ENCODE measurements around the gene C19orf25.
"Not testable (repeated sequence)": the region's sequence is repeated elsewhere in the genome, so short reads cannot be mapped to it uniquely, and the experiment has no call there.

The C19orf25 gene

DNA sequence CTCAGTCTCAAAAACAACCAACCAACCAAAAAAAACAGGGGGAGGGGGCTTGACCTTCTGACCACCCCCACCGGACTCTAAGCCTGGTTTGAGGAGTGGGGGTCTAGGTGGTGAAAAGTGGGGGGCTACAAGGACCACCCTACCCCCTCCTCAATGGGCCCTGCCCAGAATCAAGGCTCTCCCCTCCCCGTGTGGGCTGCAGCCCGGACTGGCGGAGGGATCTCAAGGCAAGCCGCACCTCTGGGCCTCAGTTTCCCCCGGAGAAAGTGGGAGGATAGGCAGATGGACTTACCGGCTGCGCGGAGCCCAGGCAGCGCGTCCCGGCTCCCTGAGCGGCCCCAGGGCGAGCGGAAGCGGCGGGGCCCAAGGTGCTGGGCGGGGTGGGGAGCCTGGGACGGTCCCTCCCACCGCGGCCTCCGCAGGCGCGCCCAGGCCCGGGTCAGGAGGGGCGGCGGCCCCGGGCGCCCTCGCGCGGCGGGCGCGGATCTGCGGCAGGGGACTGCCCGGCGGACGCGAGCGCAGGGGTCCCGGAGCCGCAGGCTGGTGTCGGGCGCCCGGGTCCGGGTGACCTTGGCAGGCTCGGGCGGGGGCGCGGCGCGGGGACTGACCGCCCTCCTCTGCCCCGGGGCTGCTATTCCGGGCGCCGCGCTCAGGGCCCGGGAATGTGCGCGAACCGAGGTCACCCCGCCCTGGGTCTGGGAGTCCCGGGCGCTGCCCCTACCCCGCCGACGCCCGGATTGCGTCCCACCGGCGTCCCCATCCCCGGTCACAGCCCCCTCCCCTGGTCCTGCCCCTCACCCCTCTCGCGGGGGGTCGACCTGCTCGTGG, 33.9 kb upstream of the C19orf25 start, which contains the start of gene ADAMTSL5:
ADAMTSL5 (minus strand) TSS at position 349 of the 828 bp plus-strand sequence. CDS start 2,076 bp downstream, outside the sequence.
- DNase-seq (ENCODE audit: low spot score) = peak; percentile 79

DNA sequence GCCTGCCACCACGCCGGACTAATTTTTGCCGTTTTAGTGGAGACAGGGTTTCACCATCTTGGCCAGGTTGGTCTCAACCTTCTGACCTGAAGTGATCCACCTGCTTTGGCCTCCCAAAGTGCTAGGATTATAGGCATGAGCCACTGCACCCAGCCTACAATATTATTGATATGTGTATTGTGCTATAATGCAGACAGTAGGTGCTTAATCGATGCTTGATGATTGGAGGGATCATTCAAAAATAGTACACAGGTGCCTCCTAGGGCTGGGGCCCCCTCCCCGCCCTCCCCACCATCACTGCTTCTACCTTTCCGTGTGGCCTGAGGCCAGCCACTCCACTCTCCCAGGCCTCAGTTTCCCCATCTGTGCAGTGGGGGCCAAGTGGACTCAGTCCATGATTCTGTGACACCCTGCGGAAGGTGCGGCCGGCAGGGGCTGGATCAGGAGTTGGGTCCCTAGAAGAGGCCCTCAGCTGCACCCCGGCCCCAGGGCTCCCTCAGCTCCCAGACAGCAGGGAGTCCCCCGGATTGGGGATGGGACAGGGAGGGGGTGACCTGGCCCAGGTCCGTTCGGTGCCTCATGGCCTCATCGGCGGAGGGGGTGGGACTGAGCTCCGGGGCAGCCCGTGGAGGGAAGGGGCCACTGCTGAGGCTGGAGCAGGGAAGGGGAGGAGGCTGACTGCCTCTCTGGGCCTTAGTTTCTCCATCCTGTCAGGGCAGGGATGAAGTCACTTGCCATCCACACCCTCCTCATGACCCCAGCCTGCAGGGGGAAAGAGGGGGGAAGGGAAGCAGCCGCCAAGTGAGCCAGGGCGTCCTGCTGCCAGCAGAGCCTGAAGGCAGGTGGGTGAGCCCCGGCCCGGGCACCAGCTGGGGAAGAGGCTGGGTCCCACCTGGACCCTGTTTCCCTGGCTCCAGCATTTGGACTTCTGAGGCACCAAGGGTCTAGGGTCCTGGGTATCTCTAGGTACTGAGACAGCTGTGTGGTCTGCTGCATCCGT, 32.6 kb upstream of the C19orf25 start:
- no peak for DNase-seq (ENCODE audit: low spot score)

DNA sequence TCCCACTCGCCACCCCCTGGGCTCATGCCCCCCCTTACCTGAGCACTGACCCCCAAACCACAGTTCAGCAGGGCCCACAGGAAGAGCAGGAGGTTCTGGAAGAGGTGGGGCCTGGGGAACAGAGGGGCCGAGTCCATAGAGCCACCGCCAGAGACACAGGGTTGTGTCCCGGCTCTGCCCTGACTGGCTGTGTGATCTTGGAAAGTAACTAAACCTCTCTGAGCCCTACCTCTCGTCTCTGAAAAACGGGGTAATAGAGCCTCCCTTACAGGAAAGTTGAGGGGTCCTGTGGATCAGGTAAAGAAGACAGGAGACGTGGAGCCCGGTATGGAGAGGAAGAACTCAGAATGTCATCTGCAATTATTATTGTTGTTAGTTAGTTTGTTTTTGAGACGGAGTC, 31.8 kb upstream of the C19orf25 start:
- no peak for DNase-seq (ENCODE audit: low spot score)

DNA sequence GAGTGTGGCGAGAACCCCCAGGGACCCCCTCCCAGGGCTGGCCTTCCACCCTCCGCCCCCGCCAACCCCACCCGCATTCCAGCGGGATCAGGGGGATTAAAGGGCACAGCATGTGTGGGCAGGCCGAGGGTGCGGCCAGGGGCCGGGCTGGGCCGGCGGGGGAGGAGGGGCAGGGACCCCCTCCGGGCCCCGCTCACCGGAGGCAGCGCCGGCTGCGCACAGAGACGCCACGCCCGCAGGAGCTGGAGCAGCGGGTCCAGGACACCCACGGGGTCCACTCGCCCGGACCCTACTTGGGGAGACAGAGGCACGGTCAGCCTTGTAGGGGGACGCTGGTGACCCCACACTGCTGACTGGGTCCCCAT, 31.4 kb upstream of the C19orf25 start:
- no peak for DNase-seq (ENCODE audit: low spot score)

DNA sequence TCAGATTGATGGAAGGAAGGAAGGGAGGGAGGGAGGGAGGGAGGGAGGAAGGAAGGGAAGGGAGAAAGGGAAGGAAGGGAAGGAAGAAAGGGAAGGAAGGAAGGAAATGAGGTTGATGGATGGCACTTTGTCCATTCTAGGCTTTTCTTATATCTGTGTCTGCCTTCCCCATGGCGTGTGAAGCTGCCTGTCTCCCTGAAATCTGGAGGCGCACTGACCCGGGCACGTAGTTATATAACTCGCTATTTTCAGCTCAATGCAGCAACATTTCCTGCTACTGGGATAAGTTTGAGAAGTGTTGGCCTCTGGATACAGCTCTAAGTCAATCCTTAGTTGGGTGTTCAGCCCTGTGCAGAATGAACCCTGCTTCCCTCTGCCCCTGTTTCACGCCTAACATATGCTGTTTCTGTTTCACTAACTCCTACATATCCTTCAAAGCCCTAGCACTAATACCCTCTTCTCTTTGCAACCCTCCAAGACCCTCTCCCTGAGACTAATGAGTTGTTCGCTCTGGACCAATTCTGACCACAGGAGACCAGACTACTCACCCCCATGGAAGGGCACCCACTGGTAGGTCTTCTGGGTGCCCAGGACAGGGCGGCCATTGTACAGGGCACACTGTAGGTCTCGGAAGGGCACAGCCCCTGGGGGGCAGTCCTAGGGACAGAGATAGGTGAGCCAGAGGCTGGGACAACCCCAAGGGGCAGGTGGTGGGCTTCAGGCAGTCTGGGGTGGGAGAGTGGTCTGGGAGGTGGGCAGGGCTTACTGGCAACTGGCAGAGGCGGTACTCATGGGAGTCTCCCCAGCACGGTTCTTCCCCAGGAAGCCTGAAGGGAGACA, 30.8 kb upstream of the C19orf25 start:
- DNase-seq (ENCODE audit: low spot score) = no peak

DNA sequence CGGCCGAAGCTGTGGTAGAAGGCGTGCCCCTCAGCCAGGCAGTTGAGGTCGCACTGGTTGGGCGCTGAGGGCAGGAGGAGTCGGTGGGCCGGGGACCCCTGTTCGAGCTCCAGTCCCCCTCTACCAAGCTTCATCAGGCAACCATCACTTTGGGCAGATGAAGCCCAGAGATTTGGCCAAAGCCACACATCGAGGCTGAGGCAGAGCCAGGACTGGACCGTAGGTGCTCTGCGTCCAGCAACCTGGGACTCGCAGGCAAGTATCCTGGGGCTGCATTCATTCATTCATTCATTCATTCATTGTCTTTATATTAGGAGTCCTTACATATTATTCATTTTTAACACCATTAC, 29.5 kb upstream of the C19orf25 start:
- DNase-seq (ENCODE audit: low spot score) = no peak

DNA sequence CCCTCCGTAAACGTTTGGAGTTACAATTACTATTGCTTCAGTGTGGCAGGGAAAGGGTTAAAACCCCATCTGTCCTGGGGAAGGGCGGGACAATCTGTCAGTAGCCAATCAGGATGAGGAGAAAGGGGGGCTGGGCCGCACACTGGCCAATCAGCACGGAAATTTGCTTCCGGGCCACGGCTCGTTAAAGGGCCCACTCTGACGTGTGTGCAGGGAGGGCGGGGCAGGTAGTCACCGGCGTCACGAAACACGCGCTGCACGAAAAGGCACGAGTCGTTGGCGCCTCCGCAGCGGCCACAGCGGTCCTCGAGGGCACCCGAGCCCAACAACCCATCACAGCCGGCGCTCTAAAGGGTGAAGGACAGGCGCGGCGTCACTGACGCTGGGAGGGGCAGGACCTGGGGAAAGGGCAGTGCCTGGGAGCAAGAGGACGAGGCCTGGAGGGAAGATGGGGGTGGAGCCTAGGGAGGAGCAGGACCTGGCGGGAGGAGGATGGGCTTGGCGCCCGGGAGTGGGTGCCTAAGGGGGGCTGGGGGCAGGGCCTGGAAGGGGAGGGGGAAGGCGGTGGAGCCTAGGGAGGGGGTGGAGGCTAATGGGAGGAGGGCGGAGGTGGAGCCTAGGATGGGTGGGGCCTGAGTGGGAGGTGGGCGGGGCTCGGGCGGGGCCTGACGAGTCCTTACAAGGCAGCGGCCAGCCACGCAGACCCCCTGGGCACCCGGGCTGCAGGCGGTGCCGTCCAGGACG, 28.9 kb upstream of the C19orf25 start:
- peak; percentile 98 for DNase-seq (ENCODE audit: low spot score)

DNA sequence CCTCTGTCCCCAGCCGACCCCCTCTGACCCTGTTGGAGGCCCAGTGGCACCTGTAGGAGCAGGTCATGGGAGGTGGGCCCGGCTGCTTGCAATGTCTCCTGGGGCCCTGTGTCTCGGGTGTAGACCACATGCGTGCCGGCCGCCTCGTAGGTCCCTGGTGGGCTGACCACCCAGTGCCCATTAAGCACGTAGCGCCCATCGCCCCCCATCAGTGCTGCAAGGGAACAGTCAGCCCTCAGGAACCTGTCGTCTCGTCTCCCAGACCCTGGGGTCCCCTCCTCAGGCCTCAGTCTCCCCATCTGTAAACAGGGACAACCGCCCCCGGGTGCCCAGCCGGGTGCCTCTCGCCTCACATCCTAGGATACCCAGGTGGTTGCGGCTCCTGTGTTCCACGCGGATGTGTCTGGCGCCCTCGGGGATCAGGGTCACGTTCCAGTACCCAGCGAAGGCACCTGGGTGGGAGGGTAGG, 28.2 kb upstream of the C19orf25 start:
- no peak for DNase-seq (ENCODE audit: low spot score)

DNA sequence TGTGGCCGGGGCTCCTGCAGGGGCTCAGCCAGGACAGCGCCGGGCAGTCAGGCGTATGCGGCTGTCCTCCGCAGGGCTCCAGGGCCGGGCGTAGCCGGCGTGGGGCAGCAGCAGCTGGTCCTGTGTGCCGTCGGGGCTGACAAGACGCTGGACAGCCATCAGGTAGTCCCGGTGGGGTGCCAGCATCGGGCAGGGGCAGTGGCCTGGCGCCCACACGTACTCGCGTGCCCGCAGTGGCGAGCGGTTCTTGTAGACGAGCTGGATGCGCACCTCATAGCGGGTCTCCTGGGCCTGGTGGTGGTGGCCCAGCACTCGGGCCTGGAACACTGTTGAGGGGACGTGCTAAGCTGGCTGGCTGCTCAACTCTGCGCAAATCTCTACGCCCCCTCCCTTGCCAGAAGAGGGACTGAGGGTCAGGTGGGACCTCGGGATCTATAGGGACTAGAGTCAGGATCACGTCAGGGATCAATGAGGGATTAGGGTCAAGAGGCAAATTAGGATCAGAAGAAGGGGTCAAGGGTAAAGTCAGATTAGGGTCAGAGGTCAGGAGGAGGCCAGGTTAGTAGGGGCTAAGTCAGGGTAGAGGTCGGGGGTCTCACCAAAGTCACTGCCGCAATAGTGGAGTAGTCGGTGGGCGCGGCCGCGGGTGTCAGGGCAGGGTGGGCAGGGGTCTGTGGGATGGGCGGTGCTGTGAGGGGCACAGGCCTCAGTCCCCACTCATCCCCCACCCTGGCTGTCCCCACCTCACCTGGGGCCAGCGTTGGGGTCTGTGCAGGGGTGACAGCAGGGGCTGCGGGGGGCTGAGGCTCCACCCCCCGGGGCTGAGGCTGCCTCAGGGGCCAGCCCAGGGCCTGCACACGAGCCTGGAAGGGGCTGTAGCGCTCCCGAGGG, 27.2 kb upstream of the C19orf25 start:
- DNase-seq (ENCODE audit: low spot score) = no peak

DNA sequence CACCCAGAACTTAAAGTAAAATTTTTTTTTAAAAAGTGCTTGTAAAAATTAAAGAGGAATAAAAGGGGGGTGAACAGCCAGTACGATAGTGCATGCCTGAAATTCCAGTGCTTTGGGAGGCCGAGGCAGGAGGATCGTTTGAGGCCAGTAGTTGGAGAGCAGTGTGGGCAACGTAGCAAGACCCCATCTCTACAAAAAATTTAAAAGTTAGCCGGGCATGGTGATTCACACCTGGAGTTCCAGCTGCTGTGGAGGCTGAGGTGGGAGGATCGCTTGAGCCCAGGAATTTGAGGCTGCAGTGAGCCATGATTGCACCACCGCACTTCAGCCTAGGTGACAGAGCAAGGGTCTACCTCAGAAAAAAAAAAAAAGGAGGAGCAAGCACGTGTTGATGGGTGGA, 26.0 kb upstream of the C19orf25 start:
- DNase-seq (ENCODE audit: low spot score) = no peak

DNA sequence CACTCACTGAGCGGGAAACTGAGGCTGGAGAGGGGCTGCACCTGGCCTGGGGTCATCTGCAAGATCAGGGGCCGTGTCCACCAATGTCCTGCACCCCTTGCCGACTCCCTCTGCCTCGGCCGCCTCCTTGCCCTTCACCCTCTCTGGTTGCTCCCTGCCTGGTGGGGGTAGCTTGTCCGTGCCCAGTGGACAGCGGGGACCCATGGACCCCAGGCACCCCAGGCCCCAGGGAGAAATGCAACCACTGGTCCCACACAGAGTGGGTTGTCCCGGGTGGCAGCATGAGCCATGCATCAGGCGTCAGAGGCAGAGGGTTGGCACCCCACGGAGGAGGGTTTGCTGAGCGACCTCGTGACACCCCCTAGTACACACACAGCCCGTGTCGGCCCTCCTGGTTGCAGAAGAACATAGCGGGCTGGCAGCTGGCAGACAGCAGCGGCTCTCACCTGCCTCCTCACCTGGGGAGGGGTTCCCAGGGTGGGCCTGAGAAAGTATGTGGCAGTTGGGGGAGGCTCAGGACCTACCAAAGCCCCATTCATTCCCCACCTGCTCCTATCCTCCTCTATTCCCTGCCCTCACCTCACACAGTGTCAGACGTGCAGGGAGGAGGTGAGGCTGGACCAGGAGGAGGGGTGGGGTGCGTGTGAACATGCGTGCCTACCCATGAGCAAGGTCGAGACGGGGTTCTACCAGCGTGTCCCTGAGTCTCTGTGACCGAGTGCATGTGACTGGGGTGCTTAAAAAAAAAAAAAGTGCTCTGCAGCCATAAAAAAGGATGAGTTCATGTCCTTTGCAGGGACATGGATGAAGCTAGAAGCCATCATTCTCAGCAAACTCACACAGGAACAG, 25.1 kb upstream of the C19orf25 start:
- no peak for DNase-seq (ENCODE audit: low spot score)

DNA sequence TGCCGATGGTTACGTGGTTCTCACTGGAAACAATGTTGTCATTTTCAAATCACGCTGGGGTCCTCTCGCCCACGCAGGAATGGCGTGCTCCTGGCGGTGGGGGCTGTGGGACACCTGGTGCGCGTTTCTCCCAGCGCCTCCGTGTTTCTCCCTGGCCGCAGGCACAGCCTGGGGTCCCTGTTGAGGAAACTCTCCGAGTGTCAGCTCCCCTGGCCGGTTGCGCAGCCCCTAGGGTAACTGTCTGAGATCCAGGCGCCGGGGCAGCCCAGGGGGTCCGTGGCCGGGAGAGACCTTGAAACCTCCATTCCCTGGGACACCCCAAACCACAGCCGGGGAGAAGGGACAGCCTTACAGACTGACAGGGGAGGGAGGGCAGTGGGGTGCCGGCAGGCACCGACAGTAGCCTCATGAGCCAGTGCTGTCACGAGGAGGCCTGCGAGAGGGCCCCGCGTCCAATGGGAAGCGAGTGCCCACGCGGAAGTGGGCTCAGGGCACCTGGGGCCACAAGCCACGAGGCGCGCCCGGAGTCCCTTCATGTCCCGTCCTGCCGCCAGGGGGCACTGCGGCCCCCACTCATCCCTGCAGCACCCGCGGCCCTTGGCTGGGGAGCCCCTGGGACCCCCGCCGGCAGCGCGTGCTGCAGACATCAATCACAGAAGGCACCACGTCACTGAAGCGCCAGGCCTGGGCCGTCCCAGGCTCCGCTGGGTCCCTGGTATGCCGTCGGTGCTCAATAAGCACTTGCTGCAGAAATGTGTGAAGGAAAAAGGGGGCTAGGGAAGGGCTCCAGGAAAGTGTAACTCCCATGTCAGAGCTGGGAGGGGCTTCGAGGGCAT, 24.3 kb upstream of the C19orf25 start:
- peak; percentile 68 for DNase-seq (ENCODE audit: low spot score)

DNA sequence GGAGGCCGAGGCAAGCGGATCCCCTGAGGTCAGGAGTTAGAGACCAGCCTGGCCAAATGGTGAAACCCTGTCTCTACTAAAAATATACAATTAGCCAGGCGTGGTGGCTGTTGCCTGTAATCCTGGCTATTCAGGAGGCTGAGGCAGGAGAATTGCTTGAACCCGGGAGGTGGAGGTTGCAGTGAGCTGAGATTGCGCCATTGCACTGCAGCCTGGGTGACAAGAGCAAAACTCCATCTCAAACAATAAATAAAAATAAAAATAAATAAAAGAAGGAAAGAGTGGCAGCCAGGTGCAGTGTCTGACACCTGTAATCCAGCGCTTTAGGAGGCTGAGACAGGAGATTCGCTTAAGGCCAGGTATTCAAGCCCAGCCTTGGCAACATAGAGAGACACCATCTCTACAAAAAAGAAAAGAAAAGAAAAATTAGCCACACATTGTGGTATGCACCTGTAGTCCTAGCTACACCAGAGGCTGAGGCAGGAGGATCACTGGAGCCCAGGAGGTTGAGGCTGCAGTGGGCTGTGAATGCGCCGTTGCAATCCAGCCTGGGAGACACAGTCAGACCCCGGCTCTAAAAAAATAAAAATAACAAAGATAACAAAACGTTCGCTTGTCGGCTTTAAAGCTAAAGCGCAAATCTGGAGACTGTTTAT, 23.5 kb upstream of the C19orf25 start:
- DNase-seq (ENCODE audit: low spot score) = no peak

DNA sequence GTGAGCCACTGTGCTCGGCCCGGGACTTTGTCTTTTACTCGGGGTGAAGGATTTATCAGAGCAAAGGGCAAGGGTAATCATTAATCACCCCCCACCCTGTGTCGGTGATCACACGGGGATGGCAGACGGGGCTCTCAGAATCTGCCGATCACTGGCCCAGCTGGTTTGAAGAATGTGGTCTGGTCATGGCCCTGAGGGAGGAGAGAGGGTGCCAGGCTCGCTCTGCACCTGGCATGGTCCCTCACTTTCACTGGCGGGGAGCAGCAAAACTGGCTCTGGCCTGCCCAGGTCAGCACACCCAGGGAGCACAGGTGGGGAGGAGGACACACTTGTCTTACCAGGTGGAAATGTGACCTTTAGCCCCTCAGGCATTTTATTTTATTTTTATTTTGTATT, 22.2 kb upstream of the C19orf25 start:
- no peak for DNase-seq (ENCODE audit: low spot score)

DNA sequence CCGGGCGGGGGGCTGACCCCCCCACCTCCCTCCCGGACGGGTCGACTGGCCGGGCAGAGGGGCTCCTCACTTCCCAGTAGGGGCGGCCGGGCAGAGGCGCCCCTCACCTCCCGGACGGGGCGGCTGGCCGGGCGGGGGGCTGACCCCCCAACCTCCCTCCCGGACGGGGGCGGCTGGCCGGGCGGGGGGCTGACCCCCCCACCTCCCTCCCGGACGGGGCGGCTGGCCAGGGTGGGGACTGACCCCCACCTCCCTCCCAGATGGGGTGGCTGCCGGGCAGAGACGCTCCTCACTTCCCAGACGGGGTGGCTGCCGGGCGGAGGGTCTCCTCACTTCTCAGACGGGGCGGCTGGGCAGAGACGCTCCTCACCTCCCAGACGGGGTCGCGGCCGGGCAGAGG, 20.2 kb upstream of the C19orf25 start:
- not testable (repeated sequence) for DNase-seq (ENCODE audit: low spot score)

DNA sequence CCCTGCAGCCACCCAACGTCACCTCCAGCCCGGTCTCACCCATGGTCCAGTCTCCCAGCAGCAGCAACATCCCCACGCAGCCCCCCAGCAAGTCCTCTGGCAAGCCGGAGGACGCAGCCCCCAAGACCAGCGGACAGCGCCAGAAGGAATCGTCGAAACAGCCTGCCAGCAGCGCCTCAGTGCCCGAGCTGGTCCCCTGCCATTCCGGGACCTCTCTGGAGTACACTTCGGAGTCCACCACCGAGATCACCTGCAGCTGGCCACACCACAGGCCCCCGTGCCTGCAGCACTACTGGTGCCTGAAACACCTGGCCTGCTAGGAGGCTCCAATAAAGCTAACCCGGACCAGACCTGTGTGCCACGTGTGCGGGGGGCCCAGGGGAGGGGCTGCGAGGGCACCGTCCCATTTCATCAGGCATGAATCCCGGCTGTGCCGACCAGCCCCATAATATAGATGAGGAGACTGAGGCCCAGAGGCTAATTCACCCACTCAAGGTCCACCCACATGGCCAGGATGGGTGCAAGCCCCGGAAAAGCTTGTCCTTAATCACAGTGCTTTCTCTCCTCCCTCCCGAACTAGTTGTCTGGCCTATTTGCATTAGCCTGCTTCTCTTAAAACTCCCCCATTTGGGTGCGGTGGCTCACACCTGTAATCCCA, 18.7 kb upstream of the C19orf25 start:
- no peak for DNase-seq (ENCODE audit: low spot score)
